ENCODE results near the gene GADD45B. TPM values are rescaled to one million over a fixed set of nuclear protein-coding genes. Genes with fewer than 3 reads are reported as not detected.

The GADD45B gene
- total and polyA plus RNA-seq, 2 of the 4 experiments (the other 2 are of a cell fraction) = 30.1 to 106 TPM

GRCh38 chr19:2523630-2524311 lies 47.8 kb downstream of the GADD45B start:
- H2BK5ac ChIP-seq (ENCODE audit: low read depth, low read length, poor library complexity, severe bottlenecking) = peak overlapping the region; percentile 68
- H2BK20ac ChIP-seq (ENCODE audit: low read depth, low read length) = peak overlapping the region; percentile 73
- ATAC-seq (ENCODE audit: low read depth) (peak; percentile 53; the same call in 1 of the 2 replicates), DNase-seq (peak; percentile 41)
- peak overlapping the region; percentile 59; the same call in 2 of the 3 replicates for H2BK15ac ChIP-seq (ENCODE audit: low read depth, low read length)
- no peak overlapping the region for H3K56ac ChIP-seq (ENCODE audit: extremely low read depth, insufficient read depth, low read length)
- no peaks in the 10 kb centered on the region for H3K36me3 ChIP-seq (ENCODE audit: control insufficient read depth, insufficient read depth, low read length)
- peak overlapping the region; percentile 7 to 56; a peak in 2 of 4 replicates for H4K8ac ChIP-seq (ENCODE audit: low read depth in 2 of 2, low read length in 2 of 2)
- peak overlapping the region; percentile 89 for H2AFZ ChIP-seq (replicated peaks; ENCODE audit: low read length, poor library complexity)
- peak overlapping the region; percentile 92 for H2BK120ac ChIP-seq (ENCODE audit: low read depth, low read length)
- no peak overlapping the region for H3K4me2 ChIP-seq (ENCODE audit: low read depth, low read length)
- no peak overlapping the region for H3K23ac ChIP-seq (ENCODE audit: low read depth, low read length)
- no TSS peak for BruUV-seq (replicated peaks)
- CTCF ChIA-PET = interaction anchor here (0.7 to 1.4 kb wide), 4 partner anchors 18 to 401 kb away, joined by 3 read pairs; no protein-coding TSS in a partner anchor
- H3K79me1 ChIP-seq (ENCODE audit: low read depth in 1 of 2, low read length in 2 of 2) = peaks cover 0 to 11% of the 10 kb centered on the region in 2 experiments; a peak in 1 of 4 replicates
- no peaks in the 10 kb centered on the region for H3K9me3 ChIP-seq (ENCODE audit: control insufficient read depth, insufficient read depth, low read length)
- intact Hi-C loops (cut with micrococcal nuclease) (no loop called here), in situ Hi-C loops (cut with MboI; ENCODE audit: low sequenced_read_pairs) (no loop called here), dilution Hi-C loops (cut with HindIII; ENCODE audit: low sequenced_read_pairs, unreplicated experiment) (no loop called here)
- no peaks in the 10 kb centered on the region for H3K27me3 ChIP-seq (ENCODE audit: control insufficient read depth, insufficient read depth, low read length)
- H3K9me1 ChIP-seq (ENCODE audit: insufficient read depth, low read length) = peaks cover 11% of the 10 kb centered on the region
- peak overlapping the region; percentile 35; the same call in 1 of the 2 replicates for H3K27ac ChIP-seq (ENCODE audit: insufficient read depth, low read length)
- TF ChIP-seq POLR2A (IDR thresholded peaks at IDR 0.05; ENCODE audit: low read depth, low read length) (no peak), CEBPB (IDR thresholded peaks at IDR 0.05; ENCODE audit: low read depth, low read length) (no peak), MAFK (IDR thresholded peaks at IDR 0.05; ENCODE audit: low read depth, low read length) (no peak), CTCF (conservative IDR thresholded peaks at IDR 0.05; ENCODE audit: low read depth, low read length) (peak; percentile 21; the same call in 1 of the 2 replicates)
- POLR2A ChIA-PET (ENCODE audit: unreplicated experiment) = no interaction called here
- H4K91ac ChIP-seq (ENCODE audit: insufficient read depth, low read depth, low read length) = peak overlapping the region; percentile 75
- no peak overlapping the region for H3K18ac ChIP-seq (ENCODE audit: low read depth, low read length)
- no peak overlapping the region for H4K5ac ChIP-seq (ENCODE audit: low read depth, low read length)
- H3K9ac ChIP-seq (ENCODE audit: low read depth, low read length) = no peak overlapping the region
- H3K4me1 ChIP-seq (ENCODE audit: control insufficient read depth, insufficient read depth, low read length) = peaks cover 16% of the 10 kb centered on the region
- H3K14ac ChIP-seq (replicated peaks; ENCODE audit: low read depth, low read length) = peak overlapping the region; percentile 49
- no peaks in the 10 kb centered on the region for H4K20me1 ChIP-seq (ENCODE audit: insufficient read depth, low read length)
- 67% methylated on average over 6 of the region's 20 CpGs; no CpG with 5 or more reads in 1 of the 2 experiments for WGBS, 2 experiments (ENCODE audit: extremely low coverage in 2 of 2, insufficient read length in 1 of 2)
- no peak overlapping the region for H3K4me3 ChIP-seq (ENCODE audit: insufficient read depth, low read depth, low read length)
- H2AK9ac ChIP-seq (replicated peaks; ENCODE audit: low read depth, low read length, poor library complexity) = peak overlapping the region; percentile 29
- peak overlapping the region; percentile 93; the same call in 1 of the 2 replicates for H2AK5ac ChIP-seq (ENCODE audit: low read depth, low read length)
- H3K4ac ChIP-seq (ENCODE audit: low read depth, low read length) = peak overlapping the region; percentile 85

Measured in IMR-90 (cell line).